HL-60 (cell line): Measurements from ENCODE around the gene ZBTB46.
"Not testable (repeated sequence)": the region's sequence is repeated elsewhere in the genome, so short reads cannot be mapped to it uniquely, and the experiment has no call there.

Experiments used
- GABPA ChIP-seq: IDR thresholded peaks from 2 replicates; pipeline ENCODE4 v1.6.1; 2012; ENCODE audit warnings: low read depth
- TF ChIP-seq, protein P1 (sequence below): IDR thresholded peaks from 2 replicates; pipeline ENCODE4 v1.6.1; 2012; ENCODE audit warnings: low read depth; ENCODE audit not compliant: insufficient replicate concordance

- TF ChIP-seq, protein P1, sequence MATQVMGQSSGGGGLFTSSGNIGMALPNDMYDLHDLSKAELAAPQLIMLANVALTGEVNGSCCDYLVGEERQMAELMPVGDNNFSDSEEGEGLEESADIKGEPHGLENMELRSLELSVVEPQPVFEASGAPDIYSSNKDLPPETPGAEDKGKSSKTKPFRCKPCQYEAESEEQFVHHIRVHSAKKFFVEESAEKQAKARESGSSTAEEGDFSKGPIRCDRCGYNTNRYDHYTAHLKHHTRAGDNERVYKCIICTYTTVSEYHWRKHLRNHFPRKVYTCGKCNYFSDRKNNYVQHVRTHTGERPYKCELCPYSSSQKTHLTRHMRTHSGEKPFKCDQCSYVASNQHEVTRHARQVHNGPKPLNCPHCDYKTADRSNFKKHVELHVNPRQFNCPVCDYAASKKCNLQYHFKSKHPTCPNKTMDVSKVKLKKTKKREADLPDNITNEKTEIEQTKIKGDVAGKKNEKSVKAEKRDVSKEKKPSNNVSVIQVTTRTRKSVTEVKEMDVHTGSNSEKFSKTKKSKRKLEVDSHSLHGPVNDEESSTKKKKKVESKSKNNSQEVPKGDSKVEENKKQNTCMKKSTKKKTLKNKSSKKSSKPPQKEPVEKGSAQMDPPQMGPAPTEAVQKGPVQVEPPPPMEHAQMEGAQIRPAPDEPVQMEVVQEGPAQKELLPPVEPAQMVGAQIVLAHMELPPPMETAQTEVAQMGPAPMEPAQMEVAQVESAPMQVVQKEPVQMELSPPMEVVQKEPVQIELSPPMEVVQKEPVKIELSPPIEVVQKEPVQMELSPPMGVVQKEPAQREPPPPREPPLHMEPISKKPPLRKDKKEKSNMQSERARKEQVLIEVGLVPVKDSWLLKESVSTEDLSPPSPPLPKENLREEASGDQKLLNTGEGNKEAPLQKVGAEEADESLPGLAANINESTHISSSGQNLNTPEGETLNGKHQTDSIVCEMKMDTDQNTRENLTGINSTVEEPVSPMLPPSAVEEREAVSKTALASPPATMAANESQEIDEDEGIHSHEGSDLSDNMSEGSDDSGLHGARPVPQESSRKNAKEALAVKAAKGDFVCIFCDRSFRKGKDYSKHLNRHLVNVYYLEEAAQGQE: not testable (repeated sequence)
- TF ChIP-seq GABPA: not testable (repeated sequence)
Observed at GRCh38 chr20:63730189-63730733, 100.8 kb downstream of the ZBTB46 start.
